ENCODE results near the gene PHYHD1.
"Not testable (repeated sequence)": the region's sequence is repeated elsewhere in the genome, so short reads cannot be mapped to it uniquely, and the experiment has no call there.

PHYHD1 gene

GRCh38 chr9:128921881-128922763, 1.3 kb downstream of the PHYHD1 start:
- FAIRE-seq, result no peak
- DNase-seq (ENCODE audit: low spot score), result no peak

DNA sequence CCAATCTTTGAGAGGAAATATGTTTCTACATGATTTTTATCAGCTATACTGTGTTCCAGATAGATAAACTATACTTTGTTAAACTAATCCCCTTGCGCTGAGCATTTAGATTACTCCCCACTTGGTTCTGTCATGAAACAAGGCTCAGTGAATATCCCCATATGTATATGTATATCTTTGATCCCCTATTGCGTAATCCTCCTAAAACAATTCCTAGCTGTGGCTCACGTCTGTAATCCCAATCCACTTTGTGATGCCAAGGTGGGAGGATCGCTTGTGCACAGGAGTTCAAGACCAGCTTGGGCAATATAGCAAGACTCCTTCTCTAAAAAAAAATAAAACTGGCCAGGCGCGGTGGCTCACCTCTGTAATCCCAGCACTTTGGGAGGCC, 2.7 kb downstream of the PHYHD1 start:
- FAIRE-seq, result no peak

DNA sequence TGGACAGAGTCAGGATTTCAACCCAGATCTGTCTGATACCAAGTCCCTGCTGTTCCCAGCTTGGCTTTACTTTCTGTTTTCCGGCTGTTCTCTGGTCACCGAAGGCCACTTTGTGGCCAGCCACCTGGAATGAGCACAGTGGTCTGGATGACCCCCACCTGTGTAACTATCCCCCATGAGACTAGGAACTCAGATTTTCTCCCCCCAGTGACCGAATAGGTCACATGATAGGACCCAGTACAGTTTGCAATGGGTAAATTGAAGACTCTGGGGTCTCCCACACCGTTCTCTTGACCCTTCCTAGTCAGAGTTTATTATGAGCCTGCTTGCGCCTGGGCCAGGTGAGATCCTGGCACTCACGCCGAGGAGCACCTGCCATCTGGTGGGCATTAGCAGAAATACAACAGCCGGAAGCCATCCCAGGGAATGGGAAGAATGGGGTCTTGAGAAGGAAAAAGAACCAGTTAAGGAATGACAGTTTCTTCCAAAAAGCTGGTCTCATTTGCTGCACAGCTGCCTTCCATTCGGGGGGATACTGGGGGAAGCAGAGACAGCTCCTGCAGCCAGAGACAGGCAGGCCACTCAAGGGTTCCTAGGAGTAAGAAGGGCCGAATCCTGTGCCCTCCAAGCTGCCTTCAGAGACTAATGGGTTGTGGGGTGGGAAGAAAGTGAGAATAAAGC, 7.1 kb downstream of the PHYHD1 start:
- FAIRE-seq (no peak), DNase-seq (ENCODE audit: low spot score) (peak; percentile 54)

More for the DNA sequence above, 2.7 kb downstream of the PHYHD1 start:
- no peak for DNase-seq (ENCODE audit: low spot score)

DNA sequence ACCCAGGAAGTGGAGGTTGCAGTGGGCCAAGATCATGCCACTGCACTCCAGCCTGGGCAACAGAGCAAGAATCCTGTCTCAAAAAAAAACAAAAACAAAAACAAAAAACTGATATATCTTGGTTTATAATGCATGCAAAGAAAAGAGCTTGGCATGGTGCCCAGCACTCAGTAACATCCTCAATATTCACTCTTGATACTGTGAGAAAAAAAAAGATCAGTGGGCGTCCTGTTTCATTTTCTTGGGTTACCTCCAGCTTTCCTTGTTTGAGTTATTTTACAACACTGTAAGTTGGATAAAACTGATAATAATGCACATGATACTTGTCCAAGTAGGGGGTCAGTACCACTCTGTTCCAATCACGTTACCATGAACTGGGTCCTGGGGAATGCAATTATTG, 7.8 kb downstream of the PHYHD1 start:
- DNase-seq (ENCODE audit: low spot score), result no peak
- no peak for FAIRE-seq

- DNase-seq (ENCODE audit: low spot score) (no peak), FAIRE-seq (no peak)
Measured at GRCh38 chr9:128929560-128929959, 8.8 kb downstream of the PHYHD1 start.

- DNase-seq (ENCODE audit: low spot score) (no peak), FAIRE-seq (no peak)
Measured at GRCh38 chr9:128933731-128934130, 12.9 kb downstream of the PHYHD1 start.

DNA sequence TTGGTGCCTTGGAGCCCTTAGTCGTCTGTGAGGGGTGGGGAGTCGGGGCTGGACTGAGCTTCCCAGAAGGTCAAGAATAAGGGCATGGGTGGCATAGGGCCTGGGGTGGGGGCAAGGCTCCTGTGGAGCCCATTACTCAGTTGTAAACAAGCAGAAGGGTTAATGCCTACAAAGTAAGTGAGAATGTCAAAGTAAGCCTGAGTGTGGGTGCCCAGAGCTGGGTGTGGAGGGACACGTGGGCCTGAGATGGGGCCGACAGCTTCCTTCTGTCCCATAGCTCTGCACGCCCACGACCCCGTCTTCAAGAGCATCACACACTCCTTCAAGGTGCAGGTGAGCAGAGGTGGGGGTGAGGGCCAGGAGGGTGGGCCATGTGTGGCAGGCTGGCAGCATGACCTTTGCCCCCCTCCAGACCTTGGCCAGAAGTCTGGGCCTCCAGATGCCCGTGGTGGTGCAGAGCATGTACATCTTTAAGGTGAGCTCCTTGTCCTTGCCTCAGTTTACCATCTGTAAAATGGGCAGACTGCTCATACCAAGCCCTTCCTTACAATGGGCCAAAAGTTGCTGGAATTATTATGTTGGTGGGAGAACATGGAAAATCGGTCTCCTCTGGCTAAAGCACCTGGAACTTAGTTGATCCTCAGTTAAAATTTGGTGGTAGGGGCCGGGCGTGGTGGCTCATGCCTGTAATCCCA, 15.5 kb downstream of the PHYHD1 start:
- FAIRE-seq (no peak), DNase-seq (ENCODE audit: low spot score) (no peak)

GRCh38 chr9:128937310-128938165, 16.8 kb downstream of the PHYHD1 start:
- FAIRE-seq, result no peak

DNA sequence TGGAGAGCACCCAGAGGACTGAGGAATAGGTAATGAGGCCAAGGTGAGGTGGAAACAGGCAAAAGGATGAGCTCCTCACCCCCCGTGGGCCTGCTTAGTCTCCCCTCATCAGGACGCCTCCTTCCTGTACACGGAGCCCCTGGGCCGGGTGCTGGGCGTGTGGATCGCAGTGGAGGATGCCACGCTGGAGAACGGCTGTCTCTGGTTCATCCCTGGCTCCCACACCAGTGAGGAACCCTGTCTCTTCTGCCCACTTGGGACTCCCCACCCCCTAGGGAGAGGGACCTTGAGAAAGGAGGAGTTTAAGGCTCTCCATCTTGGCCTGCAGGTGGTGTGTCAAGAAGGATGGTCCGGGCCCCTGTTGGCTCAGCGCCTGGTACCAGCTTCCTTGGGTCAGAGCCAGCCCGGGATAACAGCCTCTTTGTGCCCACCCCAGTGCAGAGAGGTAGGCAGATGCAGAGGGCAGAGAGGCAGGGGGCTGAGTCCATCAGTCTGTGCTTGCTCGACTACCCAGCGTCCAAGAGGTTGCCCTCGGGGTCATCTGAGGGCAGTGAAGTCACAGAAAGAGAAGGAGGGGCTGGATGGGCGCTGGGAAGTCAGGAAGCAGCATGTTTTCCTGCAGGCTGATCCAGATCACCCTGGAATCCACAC, 19.6 kb downstream of the PHYHD1 start:
- FAIRE-seq (no peak), DNase-seq (ENCODE audit: low spot score) (no peak)

More at GRCh38 chr9:128937310-128938165, 16.8 kb downstream of the PHYHD1 start:
- no peak for DNase-seq (ENCODE audit: low spot score)

DNA sequence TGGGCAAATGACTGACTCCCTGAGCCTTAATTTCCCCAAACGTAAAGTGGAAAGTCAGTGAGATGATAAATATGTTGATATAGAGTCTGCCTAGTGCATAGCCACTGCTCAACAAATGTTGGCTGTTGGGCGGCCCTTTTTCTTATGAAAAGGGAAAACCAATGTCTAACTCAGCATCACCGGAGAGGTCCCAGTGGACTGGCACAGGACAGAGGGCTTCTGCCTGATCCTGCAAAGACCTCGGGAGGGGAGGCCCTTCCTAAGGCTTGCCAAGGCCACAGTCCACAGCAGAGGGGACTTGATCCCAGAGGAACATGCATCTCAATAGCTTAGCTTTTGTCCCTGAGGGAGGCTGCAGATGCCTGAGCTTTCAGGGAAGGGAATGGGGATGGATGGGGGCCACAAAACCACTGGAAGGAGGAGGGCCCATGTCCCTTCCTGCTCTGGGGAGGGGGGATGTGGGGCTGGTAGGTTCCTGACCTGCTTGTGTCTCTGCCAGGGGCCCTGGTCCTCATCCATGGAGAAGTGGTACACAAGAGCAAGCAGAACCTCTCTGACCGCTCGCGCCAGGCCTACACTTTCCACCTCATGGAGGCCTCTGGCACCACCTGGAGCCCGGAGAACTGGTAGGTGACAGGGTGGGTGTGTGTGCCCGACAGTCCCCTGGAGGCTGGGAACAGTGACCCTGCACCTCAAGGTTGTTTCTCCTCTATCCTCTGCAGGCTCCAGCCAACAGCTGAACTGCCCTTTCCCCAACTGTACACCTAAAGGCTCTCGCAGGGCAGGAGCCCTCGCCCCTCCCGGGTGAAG, 20.4 kb downstream of the PHYHD1 start:
- DNase-seq (ENCODE audit: low spot score), result no peak
- FAIRE-seq, result no peak

GRCh38 chr9:128943832-128944620, 23.2 kb downstream of the PHYHD1 start:
- no peak for DNase-seq (ENCODE audit: low spot score)

GRCh38 chr9:128944966-128945365, 24.2 kb downstream of the PHYHD1 start:
- FAIRE-seq; DNase-seq (ENCODE audit: low spot score): not testable (repeated sequence)

More at GRCh38 chr9:128943832-128944620, 23.2 kb downstream of the PHYHD1 start:
- no peak for FAIRE-seq

DNA sequence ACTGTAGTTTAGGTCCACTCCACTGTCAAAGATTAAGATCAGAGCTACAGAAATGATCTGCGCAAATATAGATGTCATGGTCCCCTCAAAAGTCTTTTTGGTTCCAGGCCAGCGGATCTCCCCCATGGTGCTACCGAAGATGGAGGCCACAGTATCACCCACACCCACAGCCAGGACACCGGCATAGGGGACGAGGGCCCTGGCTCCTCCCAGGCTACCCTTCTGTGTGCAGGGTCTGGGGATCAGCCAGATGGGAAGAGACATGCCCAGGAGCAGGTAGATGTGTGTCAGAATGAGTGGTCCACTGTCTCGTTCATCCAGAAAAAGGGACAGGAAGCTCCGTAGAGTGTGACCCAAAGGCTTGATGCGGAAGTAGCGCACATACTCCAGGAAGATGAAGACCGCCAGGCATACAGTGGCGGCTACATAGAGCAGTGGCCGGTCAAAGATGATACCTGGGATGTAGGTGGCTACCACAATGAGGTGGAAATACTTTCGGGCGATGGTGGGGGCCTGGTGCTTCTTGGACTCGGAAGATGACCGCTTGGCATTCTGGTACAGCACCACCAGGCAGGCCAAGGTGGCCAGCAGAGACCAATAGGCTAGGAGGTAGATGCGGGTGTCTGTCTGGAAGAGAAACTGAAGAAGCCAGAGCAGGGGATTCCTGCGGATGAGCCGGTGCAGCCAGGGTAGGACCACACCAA, 25.2 kb downstream of the PHYHD1 start:
- DNase-seq (ENCODE audit: low spot score) (no peak), FAIRE-seq (no peak)

- FAIRE-seq (no peak), DNase-seq (ENCODE audit: low spot score) (no peak)
Measured at GRCh38 chr9:128946571-128947276, 25.9 kb downstream of the PHYHD1 start.

DNA sequence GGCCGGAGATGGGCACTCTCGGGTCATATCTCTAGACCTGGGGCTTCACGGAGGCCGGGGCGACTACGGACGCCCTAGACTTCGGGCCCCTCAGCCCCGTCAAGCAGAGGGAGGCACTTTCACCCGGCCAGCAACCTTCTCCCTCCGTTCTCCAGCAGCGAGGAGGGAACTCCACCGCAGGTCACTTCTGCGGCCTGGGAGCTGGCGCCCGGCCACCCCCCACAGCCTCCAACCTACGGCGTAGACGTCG, 26.4 kb downstream of the PHYHD1 start:
- DNase-seq (ENCODE audit: low spot score) (no peak), FAIRE-seq (no peak)

DNA sequence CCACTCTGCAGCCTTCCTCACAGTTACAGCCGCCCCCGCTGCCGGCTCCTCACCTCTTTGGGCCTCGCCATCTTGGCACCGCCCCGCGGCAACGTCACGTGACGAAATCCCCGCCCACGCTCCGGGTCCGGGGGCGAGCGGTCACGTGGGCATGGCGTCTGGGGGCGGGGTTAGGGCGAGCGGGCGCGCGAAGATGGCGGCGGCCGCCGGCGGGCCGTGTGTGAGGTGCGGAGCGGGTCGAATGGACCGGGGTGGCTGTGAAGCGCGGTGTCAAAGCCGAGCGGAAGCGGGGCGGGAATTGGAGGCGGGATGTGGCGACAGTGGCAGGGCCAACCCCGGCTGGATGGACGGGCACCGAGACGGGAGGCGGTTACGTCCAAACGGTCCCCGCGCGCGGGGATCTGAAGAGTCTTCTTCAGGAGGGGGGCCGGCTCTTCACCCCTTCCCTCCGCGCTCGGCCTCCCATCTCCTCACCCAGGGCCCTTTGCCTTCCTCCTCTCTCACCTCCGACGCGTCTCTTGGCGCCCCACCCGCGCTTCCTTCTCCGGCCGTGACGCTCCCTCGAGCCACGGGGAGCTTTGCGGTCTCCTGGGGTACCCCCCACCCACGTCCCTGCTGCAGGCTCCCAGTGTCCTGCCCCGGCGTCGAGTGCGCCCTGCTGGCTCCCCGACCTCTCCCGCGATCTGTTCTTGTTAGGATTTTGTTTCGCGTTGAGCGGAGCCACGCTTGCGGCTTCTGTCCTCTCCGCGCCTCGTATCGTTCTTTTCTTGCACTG, 26.9 kb downstream of the PHYHD1 start, which contains the start of the genes DOLK and NUP188:
DOLK (minus strand) TSS at position 77 of the 775 bp plus-strand sequence. CDS start 300 bp downstream, outside the sequence.
NUP188 (plus strand) TSS at position 173 of the 775 bp plus-strand sequence; CDS start at position 194, 21 bp downstream.
- DNase-seq (ENCODE audit: low spot score) (peak; percentile 75), FAIRE-seq (no peak)

- FAIRE-seq; DNase-seq (ENCODE audit: low spot score): not testable (repeated sequence)
Measured at GRCh38 chr9:128961403-128961802, 40.6 kb downstream of the PHYHD1 start.
